ENCODE measurements around the gene SH2D5. TPM values are rescaled to one million over a fixed set of nuclear protein-coding genes. Genes with fewer than 3 reads are reported as not detected.

Gene SH2D5
- total RNA-seq, 1 experiment from 2014 or later: 0.98 TPM

Other genes starting within 250 kb of the SH2D5 start
- gene CAMK2N1, start 246.5 kb downstream of the SH2D5 start, total RNA-seq (2014; rRNA removed): 31.2 and 34.0 TPM in 2 replicates
- gene MUL1, start 224.6 kb downstream of the SH2D5 start, total RNA-seq (2014; rRNA removed): 54.0 and 54.1 TPM in 2 replicates
- 0.06 TPM in 1 of 2 replicates, not detected in the other for gene FAM43B, start 180.1 kb downstream of the SH2D5 start, total RNA-seq (2014; rRNA removed)
- gene CDA, start 143.6 kb downstream of the SH2D5 start, total RNA-seq (2014; rRNA removed): not detected in 2 replicates
- 39.7 and 45.5 TPM in 2 replicates for gene PINK1, start 99.2 kb downstream of the SH2D5 start, total RNA-seq (2014; rRNA removed)
- gene DDOST, start 71.3 kb downstream of the SH2D5 start, total RNA-seq (2014; rRNA removed): 254 and 285 TPM in 2 replicates
- 0.13 and 0.75 TPM in 2 replicates for gene KIF17, start 14.7 kb downstream of the SH2D5 start, total RNA-seq (2014; rRNA removed)
- gene HP1BP3, start 54.6 kb upstream of the SH2D5 start, total RNA-seq (2014; rRNA removed): 201 and 218 TPM in 2 replicates